ENCODE measurements around the gene PNLIPRP2.

The PNLIPRP2 gene

GRCh38 chr10:116613471-116613870 lies 7.3 kb upstream of the PNLIPRP2 start:
- TF ChIP-seq CTCF (IDR thresholded peaks at IDR 0.05; ENCODE audit: low read depth, low read length), result no peak

GRCh38 chr10:116614796-116615195 lies 6.0 kb upstream of the PNLIPRP2 start:
- TF ChIP-seq CTCF (IDR thresholded peaks at IDR 0.05; ENCODE audit: low read depth, low read length), result no peak
- no peak for DNase-seq (ENCODE audit: extremely low read depth, low read depth)

More at GRCh38 chr10:116613471-116613870, 7.3 kb upstream of the PNLIPRP2 start:
- DNase-seq (ENCODE audit: extremely low read depth, low read depth), result no peak

GRCh38 chr10:116615199-116615776 lies 5.5 kb upstream of the PNLIPRP2 start:
- TF ChIP-seq CTCF (IDR thresholded peaks at IDR 0.05; ENCODE audit: low read depth, low read length), result no peak
- DNase-seq (ENCODE audit: extremely low read depth, low read depth), result no peak

- no peak for DNase-seq (ENCODE audit: extremely low read depth, low read depth)
- TF ChIP-seq CTCF (IDR thresholded peaks at IDR 0.05; ENCODE audit: low read depth, low read length), result no peak
Measured at GRCh38 chr10:116621476-116621875, 723 bp downstream of the PNLIPRP2 start.

- no peak for DNase-seq (ENCODE audit: extremely low read depth, low read depth)
- TF ChIP-seq CTCF (IDR thresholded peaks at IDR 0.05; ENCODE audit: low read depth, low read length), result no peak
Measured at GRCh38 chr10:116621934-116622655, 1.3 kb downstream of the PNLIPRP2 start.

GRCh38 chr10:116625845-116626244 lies 5.1 kb downstream of the PNLIPRP2 start:
- no peak for TF ChIP-seq CTCF (IDR thresholded peaks at IDR 0.05; ENCODE audit: low read depth, low read length)
- no peak for DNase-seq (ENCODE audit: extremely low read depth, low read depth)

- TF ChIP-seq CTCF (IDR thresholded peaks at IDR 0.05; ENCODE audit: low read depth, low read length), result no peak
Measured at GRCh38 chr10:116626815-116627214, 6.1 kb downstream of the PNLIPRP2 start.

More at GRCh38 chr10:116626815-116627214, 6.1 kb downstream of the PNLIPRP2 start:
- no peak for DNase-seq (ENCODE audit: extremely low read depth, low read depth)

Measured in AG09319 (cell line).